ENCODE data around the gene VAC14. TPM values are rescaled to one million over a fixed set of nuclear protein-coding genes. Genes with fewer than 3 reads are reported as not detected.

The VAC14 gene
- total and polyA plus RNA-seq, 3 experiments from 2014 or later = 43.4 to 50.3 (median 45.9) TPM

DNA sequence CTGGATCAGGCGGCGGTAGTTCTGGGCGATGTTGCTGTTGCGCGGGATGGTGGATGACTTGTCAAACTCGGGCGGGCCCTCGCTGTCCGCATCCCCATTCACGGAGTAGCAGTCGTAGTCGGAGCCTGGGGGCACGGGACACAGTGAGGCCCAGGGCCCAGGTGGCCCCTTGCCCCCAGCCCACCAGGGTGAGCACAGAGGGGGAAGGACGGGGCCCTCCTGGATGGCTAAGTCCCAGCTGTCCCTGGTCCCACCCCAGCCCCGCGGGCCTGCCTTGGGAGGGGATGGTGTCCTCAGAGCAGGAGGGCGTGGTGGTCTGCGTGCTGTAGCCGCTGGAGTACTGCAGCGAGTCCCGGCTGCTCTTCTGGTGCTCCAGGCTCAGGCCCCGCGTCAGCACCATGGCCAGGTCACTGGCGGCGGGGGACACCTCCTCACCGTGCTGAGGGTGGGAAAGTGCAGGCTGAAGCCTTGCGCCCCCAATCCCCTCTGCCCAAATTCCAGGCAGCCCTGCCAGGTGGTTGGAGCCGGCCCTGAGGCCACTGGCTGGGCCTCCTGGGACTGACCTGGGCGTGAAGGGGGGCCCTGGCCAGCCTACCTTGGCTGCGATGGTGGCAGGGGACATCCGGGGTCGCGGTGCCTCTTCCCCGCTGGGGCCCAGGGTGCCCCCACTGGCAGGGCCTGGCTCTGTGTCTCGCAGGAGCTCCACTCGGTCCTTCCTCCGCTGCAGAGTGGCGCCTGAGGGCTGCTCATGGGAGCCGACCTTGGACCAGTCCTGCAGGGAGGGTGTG lies 136.4 kb downstream of the VAC14 start:
- DNase-seq = no peak
- Histone ChIP-seq H3K36me3 (ENCODE audit: insufficient read depth, low read length) (no peaks in the 10 kb centered on the region), H3K4me1 (ENCODE audit: insufficient read depth, low read length) (no peaks in the 10 kb centered on the region), H3K27ac (ENCODE audit: low read depth, low read length) (no peak overlapping the region), H3K9me3 (ENCODE audit: low read length) (no peaks in the 10 kb centered on the region), H3K27me3 (ENCODE audit: insufficient read depth, low read length, poor library complexity, severe bottlenecking) (no peaks in the 10 kb centered on the region), H3K4me3 (ENCODE audit: low read length) (no peak overlapping the region)
- POLR2A ChIA-PET = no interaction called here
- peaks cover 0 to 11% (median 10%) of the 10 kb centered on the region in 3 donors for H3K36me3 Mint-ChIP-seq
- H3K27ac Mint-ChIP-seq = no peak overlapping the region
- H3K27me3 Mint-ChIP-seq = peaks cover 0 to 1% of the 10 kb centered on the region in 2 donors
- no peak overlapping the region for H3K4me3 Mint-ChIP-seq
- CTCF ChIA-PET = no interaction called here
- no peaks in the 10 kb centered on the region for H3K9me3 Mint-ChIP-seq
- H3K4me1 Mint-ChIP-seq = no peaks in the 10 kb centered on the region

DNA sequence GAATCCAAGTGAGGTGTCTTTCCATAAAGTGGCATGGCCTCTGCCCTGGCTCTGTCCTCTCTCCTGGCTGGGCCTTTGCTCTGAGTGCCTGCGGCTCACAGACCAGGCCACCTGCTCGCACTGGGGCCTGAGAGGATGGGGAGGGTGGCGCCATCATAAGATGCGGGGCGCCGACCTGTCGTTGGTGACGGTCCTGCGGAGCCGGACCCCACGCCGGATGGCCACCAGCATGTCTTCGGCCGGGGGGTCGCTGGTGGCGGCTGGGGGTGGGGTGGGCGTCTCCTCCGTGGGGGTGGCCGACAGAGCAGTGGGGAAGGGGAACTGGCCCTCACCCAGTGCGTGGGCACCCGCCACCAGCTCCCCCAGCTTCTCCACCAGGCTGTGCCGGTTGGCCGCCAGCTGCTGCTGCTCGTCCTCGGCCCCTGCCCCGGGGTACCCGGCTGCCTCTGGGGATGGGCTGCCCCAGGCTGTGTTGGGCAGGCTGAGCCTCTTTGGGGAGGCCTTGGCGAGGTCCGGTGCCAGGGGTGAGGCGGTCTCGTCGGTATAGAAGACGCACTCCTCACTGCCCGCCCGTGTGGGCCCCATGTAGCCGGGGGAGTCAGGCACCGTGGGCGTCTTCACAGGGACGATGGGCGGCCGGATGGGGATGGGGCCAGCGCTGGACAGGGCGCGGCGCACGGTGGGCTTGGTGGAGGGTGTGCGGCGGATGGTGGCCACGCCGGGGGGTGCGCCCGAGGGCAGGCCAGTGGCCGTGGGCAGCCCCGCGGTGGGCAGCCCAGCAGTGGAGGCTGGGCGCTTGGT lies 137.2 kb downstream of the VAC14 start:
- ChIA-PET CTCF (no interaction called here), POLR2A (no interaction called here)
- no peak for DNase-seq
- no peaks in the 10 kb centered on the region for H3K27me3 ChIP-seq (ENCODE audit: insufficient read depth, low read length, poor library complexity, severe bottlenecking)
- Mint-ChIP-seq H3K4me1 (no peaks in the 10 kb centered on the region), H3K4me3 (peak overlapping the region in 1 of 7 donors; percentile 74), H3K36me3 (peaks cover 0 to 9% (median 9%) of the 10 kb centered on the region in 3 donors), H3K27me3 (peaks cover 0 to 2% of the 10 kb centered on the region in 2 donors), H3K9me3 (no peaks in the 10 kb centered on the region), H3K27ac (no peak overlapping the region)
- no peak overlapping the region for H3K27ac ChIP-seq (ENCODE audit: low read depth, low read length)
- H3K4me1 ChIP-seq (ENCODE audit: insufficient read depth, low read length) = no peaks in the 10 kb centered on the region
- no peak overlapping the region for H3K4me3 ChIP-seq (ENCODE audit: low read length)
- H3K9me3 ChIP-seq (ENCODE audit: low read length) = no peaks in the 10 kb centered on the region
- no peaks in the 10 kb centered on the region for H3K36me3 ChIP-seq (ENCODE audit: insufficient read depth, low read length)

DNA sequence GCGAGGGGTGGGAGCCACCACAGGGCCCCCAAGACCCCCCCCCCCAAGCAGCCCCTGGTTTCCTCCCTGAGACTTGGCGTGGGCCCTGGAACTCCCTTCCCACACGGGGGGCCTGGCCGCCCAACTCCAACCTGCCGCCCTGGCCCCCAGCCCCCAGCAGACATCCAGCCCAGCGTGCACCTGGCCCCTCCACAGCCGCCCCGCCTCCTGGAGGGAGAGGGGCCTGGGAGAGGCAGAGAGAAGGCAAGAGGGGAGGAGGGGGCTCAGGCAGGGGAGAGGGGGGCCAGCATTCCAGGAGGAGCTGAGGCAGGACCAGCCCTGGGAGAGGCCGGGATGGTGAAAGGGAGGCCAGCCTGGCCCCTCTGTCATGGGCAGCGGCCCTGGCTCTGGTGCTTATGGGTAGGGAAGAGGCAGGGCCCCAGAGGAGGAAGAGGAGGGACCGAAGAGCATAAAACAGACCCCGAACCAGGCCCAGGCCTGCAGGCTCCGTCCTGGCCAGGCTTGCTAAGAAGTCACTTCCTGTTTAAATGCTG lies 137.9 kb downstream of the VAC14 start:
- Histone ChIP-seq H3K4me3 (ENCODE audit: low read length) (no peak overlapping the region), H3K9me3 (ENCODE audit: low read length) (no peaks in the 10 kb centered on the region), H3K4me1 (ENCODE audit: insufficient read depth, low read length) (no peaks in the 10 kb centered on the region), H3K36me3 (ENCODE audit: insufficient read depth, low read length) (no peaks in the 10 kb centered on the region), H3K27ac (ENCODE audit: low read depth, low read length) (no peak overlapping the region), H3K27me3 (ENCODE audit: insufficient read depth, low read length, poor library complexity, severe bottlenecking) (no peaks in the 10 kb centered on the region)
- no peaks in the 10 kb centered on the region for H3K9me3 Mint-ChIP-seq
- H3K36me3 Mint-ChIP-seq = peaks cover 0 to 8% (median 8%) of the 10 kb centered on the region in 3 donors
- ChIA-PET CTCF (no interaction called here), POLR2A (no interaction called here)
- no peak overlapping the region for H3K27ac Mint-ChIP-seq
- DNase-seq = no peak
- peaks cover 0 to 2% of the 10 kb centered on the region in 2 donors for H3K27me3 Mint-ChIP-seq
- H3K4me1 Mint-ChIP-seq = no peaks in the 10 kb centered on the region
- H3K4me3 Mint-ChIP-seq = no peak overlapping the region

DNA sequence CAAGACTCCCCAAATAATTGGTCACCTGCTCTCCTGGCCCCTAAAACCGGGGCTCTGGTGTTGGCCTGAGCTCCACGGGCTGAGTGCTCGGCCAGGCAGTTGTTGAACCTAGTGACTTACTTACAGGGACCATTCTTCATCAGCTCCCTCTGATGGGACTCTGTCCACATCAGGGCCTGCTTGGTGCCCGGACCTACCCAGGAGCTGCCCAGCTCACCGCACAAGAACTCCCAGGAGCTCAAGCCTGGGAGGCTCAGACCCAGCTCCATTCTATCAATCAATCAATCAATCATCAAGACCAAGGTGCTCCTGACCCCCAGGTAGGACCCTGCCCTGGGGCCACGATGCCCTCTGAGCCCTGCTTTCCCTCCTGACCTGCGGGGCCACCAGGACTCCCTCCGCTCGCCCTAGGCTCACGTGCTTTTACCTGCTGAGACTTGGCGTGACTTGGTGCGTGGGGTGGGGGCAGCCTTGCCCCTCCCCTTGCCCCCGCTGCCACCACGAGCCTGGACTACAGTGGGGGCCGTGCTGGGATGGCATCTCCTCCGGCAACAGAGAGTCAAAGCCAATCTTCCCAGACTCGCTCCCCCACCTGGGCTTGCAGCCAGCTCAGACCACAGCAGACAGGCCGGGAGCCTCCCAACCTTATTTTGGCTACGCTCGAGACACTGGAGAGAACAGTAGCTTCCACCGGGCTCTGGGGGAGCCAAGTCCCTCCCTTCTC lies 138.9 kb downstream of the VAC14 start:
- H3K27ac Mint-ChIP-seq = no peak overlapping the region
- CTCF ChIA-PET = no interaction called here

DNA sequence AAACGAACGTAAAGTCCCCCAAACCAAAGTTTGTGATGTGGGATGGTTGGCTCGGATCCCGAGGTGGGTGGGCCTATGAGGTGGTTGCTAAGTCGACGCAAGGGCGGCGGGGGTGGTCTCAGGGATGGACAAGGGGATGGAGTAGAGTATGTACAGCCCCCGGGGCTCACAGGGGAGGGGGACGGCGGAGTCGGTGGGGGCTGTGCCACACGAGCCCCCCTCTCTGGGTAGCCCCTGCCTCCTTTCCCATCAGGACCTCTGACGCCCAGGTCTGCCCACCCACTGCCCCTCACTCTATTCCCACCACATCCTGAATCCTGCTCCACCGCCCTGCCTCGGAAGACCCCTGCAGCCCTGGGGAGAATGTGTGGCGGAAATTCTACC lies 139.4 kb downstream of the VAC14 start:
- no peaks in the 10 kb centered on the region for H3K4me1 Mint-ChIP-seq
- no peak for DNase-seq
- H3K27ac Mint-ChIP-seq = no peak overlapping the region
- no peaks in the 10 kb centered on the region for H3K36me3 ChIP-seq (ENCODE audit: insufficient read depth, low read length)
- ChIA-PET POLR2A (no interaction called here), CTCF (no interaction called here)
- H3K27me3 Mint-ChIP-seq = peaks cover 0 to 2% of the 10 kb centered on the region in 2 donors
- no peaks in the 10 kb centered on the region for H3K27me3 ChIP-seq (ENCODE audit: insufficient read depth, low read length, poor library complexity, severe bottlenecking)
- H3K4me3 ChIP-seq (ENCODE audit: low read length) = no peak overlapping the region
- H3K9me3 ChIP-seq (ENCODE audit: low read length) = no peaks in the 10 kb centered on the region
- H3K36me3 Mint-ChIP-seq = peaks cover 0 to 5% (median 3%) of the 10 kb centered on the region in 3 donors
- H3K9me3 Mint-ChIP-seq = no peaks in the 10 kb centered on the region
- no peak overlapping the region for H3K27ac ChIP-seq (ENCODE audit: low read depth, low read length)
- no peak overlapping the region for H3K4me3 Mint-ChIP-seq
- H3K4me1 ChIP-seq (ENCODE audit: insufficient read depth, low read length) = no peaks in the 10 kb centered on the region

More for the DNA sequence above, 138.9 kb downstream of the VAC14 start:
- Mint-ChIP-seq H3K9me3 (no peaks in the 10 kb centered on the region), H3K36me3 (peaks cover 0 to 8% (median 6%) of the 10 kb centered on the region in 3 donors), H3K4me1 (no peaks in the 10 kb centered on the region), H3K4me3 (no peak overlapping the region), H3K27me3 (peaks cover 0 to 2% of the 10 kb centered on the region in 2 donors)
- Histone ChIP-seq H3K9me3 (ENCODE audit: low read length) (no peaks in the 10 kb centered on the region), H3K27ac (ENCODE audit: low read depth, low read length) (no peak overlapping the region), H3K4me1 (ENCODE audit: insufficient read depth, low read length) (no peaks in the 10 kb centered on the region), H3K4me3 (ENCODE audit: low read length) (no peak overlapping the region), H3K36me3 (ENCODE audit: insufficient read depth, low read length) (no peaks in the 10 kb centered on the region), H3K27me3 (ENCODE audit: insufficient read depth, low read length, poor library complexity, severe bottlenecking) (no peaks in the 10 kb centered on the region)
- no peak for DNase-seq
- POLR2A ChIA-PET = no interaction called here

DNA sequence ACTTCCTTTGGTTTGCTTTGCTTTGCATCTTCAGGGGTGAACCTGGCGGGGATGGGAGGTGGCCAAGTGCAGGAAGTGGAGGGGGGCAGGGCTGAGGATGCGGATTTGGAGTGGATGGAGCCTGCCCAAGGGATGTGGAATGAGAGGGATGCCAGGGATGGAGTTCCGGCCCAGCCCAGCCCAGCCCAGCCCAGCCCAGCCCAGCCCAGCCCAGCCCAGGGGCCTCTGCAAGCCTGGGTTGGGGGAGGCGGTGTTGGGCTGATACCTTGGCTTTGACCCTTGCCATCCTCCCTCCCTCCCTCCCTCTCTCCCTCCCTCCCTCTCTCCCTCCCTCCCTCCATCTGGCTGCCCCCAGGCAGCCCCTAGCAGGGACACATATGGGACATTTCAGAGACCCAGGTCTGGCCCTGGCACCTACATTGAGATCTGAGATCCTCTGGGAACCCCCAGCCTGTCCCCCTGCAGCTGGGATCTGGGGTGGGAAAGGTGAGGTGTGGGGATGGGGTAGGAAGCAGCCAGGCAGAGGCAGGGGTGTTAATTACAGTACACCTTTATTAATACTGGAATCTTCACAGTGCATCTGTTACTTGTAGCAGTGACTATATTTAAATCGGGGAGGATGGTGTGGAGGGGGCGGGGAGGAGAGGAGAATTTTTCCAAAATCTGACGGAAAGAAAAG lies 140.1 kb downstream of the VAC14 start:
- DNase-seq = no peak
- POLR2A ChIA-PET = no interaction called here
- no peak overlapping the region for H3K27ac ChIP-seq (ENCODE audit: low read depth, low read length)

DNA sequence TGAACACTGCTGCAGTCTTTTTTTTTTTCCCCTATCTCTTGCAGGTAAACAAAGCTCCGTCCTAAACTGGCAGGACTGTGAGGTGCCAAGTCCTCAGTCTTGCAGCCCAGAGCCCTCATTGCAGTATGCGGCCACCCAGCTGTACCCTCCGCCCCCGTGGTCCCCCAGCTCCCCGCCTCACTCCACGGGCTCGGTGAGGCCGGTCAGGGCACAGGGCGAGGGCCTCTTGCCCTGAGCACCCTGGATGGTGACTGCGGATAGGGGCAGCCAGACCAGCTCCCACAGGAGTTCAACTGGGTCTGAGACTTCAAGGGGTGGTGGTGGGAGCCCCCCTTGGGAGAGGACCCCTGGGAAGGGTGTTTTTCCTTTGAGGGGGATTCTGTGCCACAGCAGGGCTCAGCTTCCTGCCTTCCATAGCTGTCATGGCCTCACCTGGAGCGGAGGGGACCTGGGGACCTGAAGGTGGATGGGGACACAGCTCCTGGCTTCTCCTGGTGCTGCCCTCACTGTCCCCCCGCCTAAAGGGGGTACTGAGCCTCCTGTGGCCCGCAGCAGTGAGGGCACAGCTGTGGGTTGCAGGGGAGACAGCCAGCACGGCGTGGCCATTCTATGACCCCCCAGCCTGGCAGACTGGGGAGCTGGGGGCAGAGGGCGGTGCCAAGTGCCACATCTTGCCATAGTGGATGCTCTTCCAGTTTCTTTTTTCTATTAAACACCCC lies 140.8 kb downstream of the VAC14 start:
- H3K4me3 ChIP-seq (ENCODE audit: low read length) = no peak overlapping the region
- CTCF ChIA-PET = no interaction called here
- Mint-ChIP-seq H3K4me1 (no peaks in the 10 kb centered on the region), H3K27me3 (peaks cover 0 to 1% of the 10 kb centered on the region in 2 donors), H3K9me3 (no peaks in the 10 kb centered on the region), H3K27ac (no peak overlapping the region), H3K36me3 (peaks cover 0 to 1% (median 0%) of the 10 kb centered on the region in 3 donors), H3K4me3 (no peak overlapping the region)
- no peaks in the 10 kb centered on the region for H3K4me1 ChIP-seq (ENCODE audit: insufficient read depth, low read length)
- H3K27ac ChIP-seq (ENCODE audit: low read depth, low read length) = no peak overlapping the region
- DNase-seq = no peak
- H3K9me3 ChIP-seq (ENCODE audit: low read length) = no peaks in the 10 kb centered on the region
- POLR2A ChIA-PET = no interaction called here
- no peaks in the 10 kb centered on the region for H3K27me3 ChIP-seq (ENCODE audit: insufficient read depth, low read length, poor library complexity, severe bottlenecking)
- no peaks in the 10 kb centered on the region for H3K36me3 ChIP-seq (ENCODE audit: insufficient read depth, low read length)

More for the DNA sequence above, 140.1 kb downstream of the VAC14 start:
- no peaks in the 10 kb centered on the region for H3K4me1 Mint-ChIP-seq
- peaks cover 0 to 1% of the 10 kb centered on the region in 2 donors for H3K27me3 Mint-ChIP-seq
- H3K27ac Mint-ChIP-seq = peak overlapping the region in 1 of 8 donors; percentile 73
- peaks cover 0 to 4% (median 0%) of the 10 kb centered on the region in 3 donors for H3K36me3 Mint-ChIP-seq
- H3K27me3 ChIP-seq (ENCODE audit: insufficient read depth, low read length, poor library complexity, severe bottlenecking) = no peaks in the 10 kb centered on the region
- no peak overlapping the region for H3K4me3 Mint-ChIP-seq
- no peaks in the 10 kb centered on the region for H3K9me3 Mint-ChIP-seq
- H3K36me3 ChIP-seq (ENCODE audit: insufficient read depth, low read length) = no peaks in the 10 kb centered on the region
- no peaks in the 10 kb centered on the region for H3K4me1 ChIP-seq (ENCODE audit: insufficient read depth, low read length)
- no peaks in the 10 kb centered on the region for H3K9me3 ChIP-seq (ENCODE audit: low read length)
- H3K4me3 ChIP-seq (ENCODE audit: low read length) = no peak overlapping the region
- CTCF ChIA-PET = no interaction called here
